GM12801 (cell line): Measurements from ENCODE around the gene TANC2.

Experiments used
- CTCF ChIP-seq: IDR thresholded peaks from one replicate; pipeline ENCODE4 v1.5.1; 2011; ENCODE audit warnings: control low read depth; ENCODE audit not compliant: insufficient read length; ENCODE audit errors: extremely low read depth

TANC2 gene

GRCh38 chr17:63015824-63016223 is 49.8 kb downstream of the TANC2 start:
- TF ChIP-seq CTCF = no peak
